ENCODE results near the gene GSG1. TPM values are rescaled to one million over a fixed set of nuclear protein-coding genes. Genes with fewer than 3 reads are reported as not detected.
A peak's percentile ranks its signal among the peaks of the same experiment; 100 is the strongest.

The GSG1 gene
- total RNA-seq, 1 donor from 2014 or later = not detected

GRCh38 chr12:13099844-13100604 lies 3.4 kb downstream of the GSG1 start:
- no peak for ATAC-seq (ENCODE audit: low read depth)
- TF ChIP-seq, protein P1, sequence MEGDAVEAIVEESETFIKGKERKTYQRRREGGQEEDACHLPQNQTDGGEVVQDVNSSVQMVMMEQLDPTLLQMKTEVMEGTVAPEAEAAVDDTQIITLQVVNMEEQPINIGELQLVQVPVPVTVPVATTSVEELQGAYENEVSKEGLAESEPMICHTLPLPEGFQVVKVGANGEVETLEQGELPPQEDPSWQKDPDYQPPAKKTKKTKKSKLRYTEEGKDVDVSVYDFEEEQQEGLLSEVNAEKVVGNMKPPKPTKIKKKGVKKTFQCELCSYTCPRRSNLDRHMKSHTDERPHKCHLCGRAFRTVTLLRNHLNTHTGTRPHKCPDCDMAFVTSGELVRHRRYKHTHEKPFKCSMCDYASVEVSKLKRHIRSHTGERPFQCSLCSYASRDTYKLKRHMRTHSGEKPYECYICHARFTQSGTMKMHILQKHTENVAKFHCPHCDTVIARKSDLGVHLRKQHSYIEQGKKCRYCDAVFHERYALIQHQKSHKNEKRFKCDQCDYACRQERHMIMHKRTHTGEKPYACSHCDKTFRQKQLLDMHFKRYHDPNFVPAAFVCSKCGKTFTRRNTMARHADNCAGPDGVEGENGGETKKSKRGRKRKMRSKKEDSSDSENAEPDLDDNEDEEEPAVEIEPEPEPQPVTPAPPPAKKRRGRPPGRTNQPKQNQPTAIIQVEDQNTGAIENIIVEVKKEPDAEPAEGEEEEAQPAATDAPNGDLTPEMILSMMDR (IDR thresholded peaks at IDR 0.05) = no peak
- H3K27me3 Mint-ChIP-seq = no peaks in the 10 kb centered on the region
- H3K4me1 Mint-ChIP-seq = peaks cover 63% of the 10 kb centered on the region
- H3K9me3 Mint-ChIP-seq = no peaks in the 10 kb centered on the region
- ChIA-PET POLR2A (interaction anchor here (0.7 to 1.5 kb wide), 4 partner anchors 48 to 1671 kb away, joined by 3 to 7 read pairs (median 4); partner anchors contain the start of gene EMP1), CTCF (interaction anchor here (0.6 to 4.5 kb wide), 4 partner anchors 20 to 1012 kb away, joined by 3 to 37 read pairs (median 7); no protein-coding TSS in a partner anchor)
- no peak for DNase-seq
- H3K36me3 Mint-ChIP-seq (ENCODE audit: low read depth) = no peaks in the 10 kb centered on the region
- H3K4me3 Mint-ChIP-seq = peak overlapping the region; percentile 83
- H3K27ac Mint-ChIP-seq = peak overlapping the region; percentile 96
- intact Hi-C loops (cut with micrococcal nuclease) = loop anchor here (2.0 to 10.0 kb wide), 12 partner anchors 52 to 1857 kb away; partner anchors contain the start of genes CDKN1B, CREBL2 and ETV6

DNA sequence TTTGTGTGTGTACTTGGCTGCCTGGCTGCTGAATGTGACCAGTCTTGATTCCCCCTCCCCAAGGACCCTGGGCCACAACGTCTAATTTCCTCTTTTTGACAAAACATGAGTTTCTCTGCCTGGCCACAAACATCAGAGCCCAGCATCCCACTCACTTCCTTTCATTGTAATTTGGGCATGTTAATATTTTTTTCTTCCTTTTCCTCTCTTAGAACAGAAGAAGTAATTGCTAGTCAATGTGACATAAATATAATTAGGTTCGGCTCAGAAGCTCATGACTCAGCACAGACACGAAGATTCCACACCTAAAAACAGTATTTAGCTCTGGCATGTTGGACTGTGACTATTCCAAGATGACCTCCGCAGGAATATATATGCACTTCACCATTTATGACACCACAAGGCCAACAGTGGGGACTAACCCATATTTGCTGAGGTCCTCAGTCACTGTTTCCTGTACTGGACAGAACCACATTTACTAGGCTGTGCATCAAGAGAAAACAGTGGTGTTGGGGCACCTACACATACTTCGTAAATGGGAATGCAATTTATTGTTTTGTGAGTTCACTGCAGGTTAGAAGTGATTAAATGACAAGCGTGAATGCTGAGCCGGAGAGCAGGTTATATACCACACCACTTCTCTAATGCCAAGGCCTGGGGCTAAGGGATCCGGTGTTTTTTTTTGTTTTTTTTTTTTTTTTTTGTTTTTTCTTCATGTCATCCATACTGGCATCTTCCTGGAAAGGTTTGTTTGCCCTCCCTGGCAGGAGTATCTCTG lies 4.2 kb downstream of the GSG1 start:
- Mint-ChIP-seq H3K4me3 (peak overlapping the region; percentile 44), H3K9me3 (no peaks in the 10 kb centered on the region), H3K27ac (peak overlapping the region; percentile 99), H3K27me3 (no peaks in the 10 kb centered on the region), H3K4me1 (peaks cover 67% of the 10 kb centered on the region), H3K36me3 (ENCODE audit: low read depth) (no peaks in the 10 kb centered on the region)
- TF ChIP-seq, protein P1 (IDR thresholded peaks at IDR 0.05) = no peak
- intact Hi-C loops (cut with micrococcal nuclease) = loop anchor here (2.0 kb wide), 2 partner anchors 438 to 1672 kb away; a partner anchor contains a TSS
- ATAC-seq (ENCODE audit: low read depth) = peak; percentile 10
- ChIA-PET POLR2A (interaction anchor here (0.7 to 1.5 kb wide), 3 partner anchors 47 to 1672 kb away, joined by 3 to 7 read pairs (median 3); partner anchors contain the start of gene EMP1), CTCF (interaction anchor here (0.6 to 4.5 kb wide), 5 partner anchors 20 to 1012 kb away, joined by 3 to 37 read pairs (median 3); no protein-coding TSS in a partner anchor)
- DNase-seq = peak; percentile 32

DNA sequence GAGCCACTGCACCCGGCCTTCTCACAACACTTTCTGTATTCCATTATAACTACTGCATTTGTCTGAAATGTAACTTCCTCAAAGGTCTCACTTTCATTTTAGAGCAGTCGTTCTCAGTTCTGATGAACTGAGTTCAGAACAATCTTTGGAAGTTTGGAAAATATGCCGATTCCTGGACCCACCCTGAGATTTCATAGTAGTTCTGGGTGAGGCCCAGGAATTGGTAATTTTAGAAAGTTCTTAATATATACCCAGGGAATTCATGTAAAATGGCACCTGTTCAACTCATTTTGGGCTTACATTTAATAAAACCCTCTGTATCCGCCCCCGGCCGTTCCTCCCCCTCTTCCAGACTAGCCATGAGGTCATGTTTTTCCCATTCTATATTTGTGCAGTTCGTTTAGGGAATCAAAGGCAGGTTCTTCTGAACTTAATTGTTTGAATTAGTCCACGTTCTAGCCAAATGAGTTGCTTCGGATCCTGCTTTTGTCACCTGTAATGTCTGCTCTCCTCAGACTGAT lies 5.9 kb downstream of the GSG1 start:
- Mint-ChIP-seq H3K4me1 (peaks cover 59% of the 10 kb centered on the region), H3K27me3 (no peaks in the 10 kb centered on the region), H3K27ac (peak overlapping the region; percentile 99), H3K36me3 (ENCODE audit: low read depth) (no peaks in the 10 kb centered on the region), H3K9me3 (no peaks in the 10 kb centered on the region), H3K4me3 (peak overlapping the region; percentile 84)
- DNase-seq (no peak), ATAC-seq (ENCODE audit: low read depth) (no peak)
- CTCF ChIA-PET = interaction anchor here (1.0 kb wide), 1 partner anchor 59 kb away, joined by 3 read pairs; no protein-coding TSS in a partner anchor
- POLR2A ChIA-PET = interaction anchor here (0.7 kb wide), 2 partner anchors 7 to 111 kb away, joined by 3 to 13 read pairs; no protein-coding TSS in a partner anchor
- TF ChIP-seq, protein P1 (IDR thresholded peaks at IDR 0.05) = no peak
- intact Hi-C loops (cut with micrococcal nuclease) = loop anchor here (1.0 to 2.0 kb wide), 5 partner anchors 115 to 1673 kb away; a partner anchor contains a TSS

DNA sequence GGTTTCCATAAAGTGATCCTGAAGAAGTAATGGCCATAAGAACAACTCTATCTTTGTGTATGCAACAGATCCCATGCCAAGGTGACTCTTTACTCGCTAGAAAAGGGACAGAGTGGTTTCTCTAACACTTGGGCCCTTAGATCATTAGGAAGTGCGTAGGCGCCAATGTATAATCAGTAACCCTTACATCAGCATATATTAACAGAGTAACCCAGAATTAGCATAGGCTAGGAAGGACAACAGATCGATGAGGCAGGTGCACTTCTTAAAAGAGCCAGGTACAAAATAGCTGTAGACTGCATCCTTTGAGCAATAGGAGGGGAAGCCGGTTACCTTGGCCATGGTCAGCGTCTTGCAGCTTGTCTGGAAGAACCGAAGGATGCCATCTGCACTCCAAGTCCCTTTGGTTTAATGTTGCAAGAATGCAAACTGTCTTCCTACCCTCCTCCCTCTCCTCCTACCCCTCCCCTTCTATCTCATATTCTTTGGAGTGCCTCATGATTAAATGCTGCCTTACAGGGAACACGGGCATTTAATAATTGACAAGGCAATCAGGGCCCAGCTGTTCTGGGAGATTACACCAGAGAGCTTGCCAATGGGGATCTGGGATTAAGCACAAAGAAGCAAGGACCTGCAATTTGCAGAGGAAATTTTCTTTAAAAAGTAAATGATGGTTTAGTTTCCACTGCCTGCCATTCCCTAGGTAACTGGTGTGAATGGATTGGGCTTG lies 8.0 kb downstream of the GSG1 start:
- TF ChIP-seq, protein P1 (IDR thresholded peaks at IDR 0.05) = no peak
- Mint-ChIP-seq H3K4me1 (peaks cover 45% of the 10 kb centered on the region), H3K27ac (no peak overlapping the region), H3K27me3 (peaks cover 2% of the 10 kb centered on the region), H3K9me3 (no peaks in the 10 kb centered on the region), H3K4me3 (no peak overlapping the region), H3K36me3 (ENCODE audit: low read depth) (no peaks in the 10 kb centered on the region)
- DNase-seq (no peak), ATAC-seq (ENCODE audit: low read depth) (no peak)
- CTCF ChIA-PET = interaction anchor here (2.9 kb wide), 1 partner anchor 116 kb away, joined by 7 read pairs; no protein-coding TSS in a partner anchor
- POLR2A ChIA-PET = no interaction called here
- intact Hi-C loops (cut with micrococcal nuclease) = no loop called here
